HG03097 (cell line): ENCODE data around the gene NUDC.

ENCODE experiments used
- ATAC-seq: cut with Tn5 transposase; IDR thresholded peaks from one replicate; pipeline ENCODE4 v1.9.1; 2021; ENCODE audit not compliant: unreplicated experiment, low FRiP score

Gene NUDC

DNA sequence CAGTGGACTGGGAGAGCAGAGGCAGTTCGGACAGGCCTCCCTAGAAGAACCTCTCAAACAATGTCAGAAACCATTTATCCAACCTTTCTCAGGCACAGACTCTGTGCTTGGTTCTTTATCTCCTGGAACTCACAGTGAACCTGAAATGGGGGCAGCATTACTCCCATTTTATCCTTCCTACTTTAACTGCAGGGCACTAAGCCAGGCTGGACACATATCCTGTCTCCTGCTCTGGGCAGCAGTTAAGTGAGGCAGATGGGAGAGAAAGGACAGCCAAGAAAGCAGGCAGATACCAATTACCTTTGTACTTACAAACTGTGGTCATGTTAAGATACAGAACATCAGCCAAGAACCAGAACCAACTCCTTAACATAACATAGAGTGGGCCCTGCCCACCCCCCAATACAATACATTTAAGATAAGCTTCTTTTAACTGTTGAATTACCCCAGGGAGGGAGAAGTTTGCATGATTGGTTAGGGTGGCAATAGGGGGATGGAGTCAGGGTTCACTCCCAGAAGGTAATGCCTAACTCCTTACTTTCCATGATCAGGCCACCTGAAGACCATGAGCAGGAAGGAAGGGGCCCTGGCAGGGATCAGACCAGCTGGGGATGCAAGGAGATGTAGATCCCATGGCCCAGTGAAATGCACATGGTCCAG lies 27.9 kb downstream of the NUDC start:
- ATAC-seq = no peak

DNA sequence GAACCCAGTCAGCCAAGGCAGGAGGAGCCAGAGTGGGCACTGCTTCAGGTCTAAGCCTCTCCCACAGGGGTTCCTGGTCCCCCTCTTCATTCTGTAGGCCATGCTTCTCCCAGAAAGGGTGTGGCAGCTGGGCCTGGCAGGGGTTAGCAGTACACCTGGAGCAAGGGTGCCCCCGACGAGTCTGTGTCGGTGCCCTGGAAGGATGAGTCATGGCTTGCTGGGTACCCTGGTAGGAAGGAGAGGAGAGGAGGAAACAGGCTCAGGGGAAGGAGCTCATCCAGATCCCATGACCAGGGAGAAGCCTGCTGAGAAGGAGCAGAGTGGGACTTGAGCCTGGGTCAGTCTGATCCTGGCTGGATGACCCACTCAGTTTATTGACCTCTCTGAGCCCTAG lies 28.4 kb downstream of the NUDC start:
- ATAC-seq = no peak

DNA sequence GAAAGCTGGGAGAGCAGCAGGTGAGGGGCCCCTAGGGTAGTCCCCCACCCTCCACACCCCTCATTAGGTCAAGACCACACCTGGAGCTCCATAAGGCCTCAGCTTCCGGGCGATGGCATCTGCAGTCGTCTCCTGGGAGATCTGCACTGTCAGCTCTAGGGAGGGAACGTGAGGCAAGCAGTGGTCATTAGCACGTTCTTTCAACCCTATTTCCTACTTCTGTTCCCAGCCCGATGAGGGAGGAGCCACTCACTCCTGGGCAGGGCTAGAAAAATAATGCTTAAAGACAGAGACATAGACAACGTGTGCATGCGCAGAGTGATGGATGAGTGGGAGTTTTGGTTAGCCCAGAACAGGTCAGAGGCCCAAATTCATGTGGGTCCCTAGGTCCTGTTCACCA lies 29.1 kb downstream of the NUDC start:
- no peak for ATAC-seq

DNA sequence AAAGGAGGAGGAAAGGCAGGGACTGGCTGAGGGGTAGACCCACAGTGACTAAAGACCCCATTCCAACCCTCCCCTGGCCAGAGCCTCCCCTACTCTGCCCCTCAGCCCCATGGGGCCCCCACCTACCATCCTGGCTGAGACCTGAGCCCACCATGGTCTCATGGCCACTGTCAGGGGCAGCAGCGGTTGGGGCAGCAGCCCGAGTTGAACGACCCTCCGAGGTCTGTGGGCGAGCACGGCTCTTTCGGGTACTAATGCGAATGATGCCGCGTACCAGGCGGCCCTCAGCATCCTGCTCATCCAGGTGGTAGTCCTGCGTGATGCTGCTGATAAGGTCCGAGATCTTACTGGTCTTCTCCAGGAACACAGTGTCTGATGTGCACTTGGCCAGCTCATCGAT lies 29.7 kb downstream of the NUDC start:
- ATAC-seq = no peak

DNA sequence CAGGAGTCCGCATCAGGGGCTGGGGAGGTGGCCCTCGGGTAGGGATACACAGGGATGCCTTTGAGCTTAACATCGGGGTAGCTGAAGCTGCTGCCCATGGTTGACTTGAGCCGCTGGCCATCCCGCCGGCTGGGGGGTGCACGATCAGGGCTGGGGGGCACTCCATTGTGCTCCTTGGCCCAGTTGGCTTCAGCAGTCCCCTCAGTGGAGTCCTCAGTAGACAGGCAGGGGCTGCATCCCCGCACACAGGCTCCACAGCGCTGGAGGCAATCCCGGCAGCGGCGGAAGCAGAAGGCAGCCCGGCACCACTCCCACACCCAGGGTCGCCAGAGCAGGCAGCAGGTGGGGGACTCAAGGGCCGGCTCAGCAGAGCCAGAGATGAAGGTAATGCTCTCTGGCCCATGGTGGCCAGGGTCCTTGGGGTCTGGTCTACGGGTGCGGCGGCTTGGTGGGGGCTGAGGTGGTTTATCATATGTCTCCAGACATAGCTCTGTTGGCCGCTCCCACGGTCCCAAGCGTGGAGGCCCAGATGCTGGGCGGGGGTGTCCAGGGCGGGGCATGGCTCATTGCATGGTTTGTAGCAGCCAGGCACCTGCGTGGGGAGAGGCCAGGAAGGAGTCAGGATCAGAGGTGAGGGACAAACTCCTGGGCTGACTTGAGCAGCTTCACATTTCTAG lies 30.4 kb downstream of the NUDC start:
- ATAC-seq = no peak

DNA sequence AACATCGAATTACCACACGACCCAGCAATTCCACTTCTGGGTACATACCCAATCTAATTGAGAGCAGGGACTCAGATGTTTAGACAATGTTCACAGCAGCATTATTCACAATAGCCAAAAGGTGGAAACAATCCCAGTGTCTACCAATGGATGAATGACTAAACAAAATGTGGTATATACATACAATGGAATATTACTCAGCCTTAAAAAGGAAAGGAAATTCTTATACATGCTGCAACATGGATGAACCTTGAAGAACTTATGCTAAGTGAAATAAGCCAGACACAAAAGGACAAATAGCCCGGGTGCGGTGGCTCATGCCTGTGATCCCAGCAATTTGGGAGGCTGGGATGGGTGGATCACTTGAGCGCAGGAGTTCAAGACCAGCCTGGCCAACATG lies 31.8 kb downstream of the NUDC start:
- ATAC-seq = no peak

DNA sequence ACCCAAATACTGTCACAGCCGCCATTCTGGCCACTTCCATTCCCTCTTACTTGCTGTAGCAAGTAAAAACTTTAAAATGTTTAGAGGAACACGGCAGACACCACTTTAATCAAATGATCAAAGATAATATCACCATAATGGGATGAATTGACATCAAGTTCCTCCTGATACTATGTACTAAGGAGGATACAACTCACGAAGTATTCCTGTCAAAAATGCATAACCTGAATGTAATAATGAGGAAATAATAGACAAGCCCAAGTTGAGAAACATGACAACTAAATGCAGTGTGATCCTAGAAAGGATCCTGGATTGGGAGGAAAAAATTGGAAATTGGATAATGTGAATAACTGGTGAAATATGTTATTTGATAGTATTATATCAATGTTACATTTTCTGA lies 34.8 kb downstream of the NUDC start:
- no peak for ATAC-seq

DNA sequence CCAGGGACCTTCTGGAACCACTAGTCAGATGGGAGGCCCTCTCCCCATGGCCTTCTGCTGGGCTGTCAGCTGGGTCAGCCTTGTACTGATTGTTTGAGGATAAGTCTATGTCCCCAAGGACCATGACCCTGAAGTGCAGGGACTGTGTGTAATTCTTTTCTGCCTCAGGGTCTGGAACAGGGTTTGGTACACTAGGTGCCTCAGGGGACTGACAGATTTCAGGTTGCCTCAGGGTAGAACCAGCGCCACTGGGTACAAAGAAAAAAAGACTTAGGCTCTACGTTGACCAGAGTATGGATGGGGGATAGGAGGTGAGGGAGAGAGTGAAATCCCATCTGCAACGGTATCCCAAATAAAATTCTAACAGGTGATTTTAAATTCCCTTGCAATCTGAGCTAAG lies 35.8 kb downstream of the NUDC start:
- ATAC-seq = no peak

DNA sequence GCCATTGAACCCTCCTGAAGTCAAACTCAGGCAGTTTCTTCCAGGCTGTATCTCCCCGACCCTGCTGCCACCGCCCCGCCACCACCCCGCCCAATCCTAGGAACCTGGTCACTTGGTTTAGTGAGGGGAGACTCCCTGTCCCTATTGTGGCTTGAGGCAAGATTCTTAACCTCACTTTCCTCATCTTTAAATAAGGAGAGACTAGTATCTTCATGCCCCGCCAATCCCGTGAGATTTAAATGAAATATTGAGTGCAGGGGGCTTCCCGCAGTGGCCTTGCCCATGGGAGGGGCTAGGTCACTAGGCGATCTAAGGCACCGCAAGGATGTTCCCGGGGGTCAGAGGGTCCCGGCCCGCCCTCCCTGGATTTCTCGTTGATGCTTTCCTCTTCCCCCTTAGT lies 37.7 kb downstream of the NUDC start:
- ATAC-seq = no peak

DNA sequence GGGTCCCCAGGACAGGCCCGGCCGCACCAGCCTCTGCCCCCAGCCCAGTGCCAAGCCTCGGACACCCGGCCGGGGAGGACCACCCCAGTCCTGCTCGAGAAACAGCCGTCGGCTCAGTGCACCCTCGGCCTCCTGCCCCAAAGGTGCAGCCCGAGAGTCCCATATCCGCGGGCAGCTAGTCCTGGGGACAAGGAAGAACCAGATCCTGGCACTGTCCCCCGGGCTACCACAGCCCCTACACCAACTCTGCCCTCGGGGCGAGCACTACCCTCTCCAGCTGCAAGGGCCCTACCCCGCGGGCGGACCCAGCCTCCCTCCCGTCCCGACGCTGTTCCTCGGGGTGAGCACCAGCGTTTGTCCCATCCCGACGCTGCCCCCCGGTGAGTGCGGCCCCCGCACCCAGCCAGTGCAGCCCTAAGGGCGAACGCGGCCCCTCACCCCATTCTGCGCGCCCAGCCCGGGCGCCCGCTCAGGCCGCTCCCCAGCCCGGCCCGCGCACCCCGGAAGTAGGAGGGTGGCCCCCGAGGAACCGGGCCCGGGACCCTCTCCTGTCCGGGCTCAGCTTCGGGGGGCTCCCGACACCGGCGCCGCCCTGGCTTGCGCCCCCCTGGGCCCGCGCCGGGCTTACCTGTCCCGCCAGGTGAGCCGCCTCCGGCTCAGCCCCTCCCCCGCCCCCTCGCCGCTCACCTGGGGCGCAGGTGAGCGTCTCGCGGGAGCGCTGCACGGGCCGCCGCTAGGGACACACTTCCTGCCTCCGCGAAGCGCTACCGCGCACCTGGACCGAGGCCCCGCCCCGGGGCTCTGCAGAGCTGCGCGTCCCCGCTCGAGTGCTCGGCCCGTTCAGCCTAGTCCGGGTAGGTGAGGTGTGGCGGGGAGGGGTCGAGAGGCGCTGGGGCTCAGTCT lies 38.4 kb downstream of the NUDC start, which contains the start of gene KDF1:
KDF1 (minus strand) TSS at position 747 of the 903 bp plus-strand sequence. CDS start 8,088 bp downstream, outside the sequence.
- no peak for ATAC-seq

DNA sequence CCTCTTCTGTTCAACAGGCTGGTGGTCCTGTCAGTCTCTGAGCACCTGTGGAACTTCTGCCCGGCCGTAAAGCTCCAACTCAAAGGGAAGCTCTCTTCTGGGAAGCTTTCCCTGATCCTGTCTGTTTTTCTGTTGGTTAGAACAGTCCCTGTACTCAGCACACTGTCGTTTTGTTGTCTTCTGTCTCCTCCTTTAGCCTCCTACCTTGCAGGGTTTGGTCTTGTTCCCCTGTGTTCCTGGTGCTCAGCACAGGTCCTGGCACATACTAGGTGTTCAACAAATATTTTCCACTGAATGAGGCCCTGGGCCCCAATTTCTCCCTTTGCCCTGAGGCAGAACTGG lies 39.1 kb downstream of the NUDC start:
- no peak for ATAC-seq

DNA sequence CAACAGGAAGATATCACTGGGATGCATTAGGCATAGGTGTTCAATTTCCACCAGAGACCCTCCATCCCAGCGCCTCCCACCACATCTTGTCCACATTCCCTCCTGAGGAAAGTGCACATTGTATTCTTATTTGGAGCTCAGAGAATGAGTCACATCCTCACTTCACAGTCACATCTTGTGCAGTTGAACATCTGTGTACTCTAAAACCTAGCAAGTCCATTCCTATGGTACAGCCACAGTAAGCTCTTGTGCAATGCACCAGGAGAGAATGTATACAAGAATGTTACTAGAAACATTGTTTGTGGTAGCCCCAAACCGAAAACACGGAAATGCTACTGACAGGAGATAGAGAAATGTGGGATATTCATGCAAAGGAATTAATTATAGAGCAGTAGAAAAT lies 40.3 kb downstream of the NUDC start:
- ATAC-seq = no peak

DNA sequence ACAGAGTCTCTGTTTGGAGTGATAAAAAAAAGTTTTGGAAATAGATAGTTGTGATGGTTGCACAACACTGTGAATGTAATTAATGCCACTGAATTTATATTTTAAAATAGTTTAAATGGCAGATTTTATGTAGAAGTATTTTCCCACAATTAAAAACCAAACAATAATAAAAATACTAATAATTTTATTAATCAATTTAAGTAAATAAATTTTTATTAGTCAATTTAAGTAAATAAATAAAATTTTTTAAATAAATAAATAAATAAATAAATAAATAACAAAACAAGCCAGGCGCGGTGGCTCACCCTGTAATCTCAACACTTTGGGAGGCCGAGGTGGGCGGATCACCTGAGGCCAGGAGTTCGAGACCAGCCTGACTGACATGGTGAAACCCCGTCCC lies 43.7 kb downstream of the NUDC start:
- no peak for ATAC-seq

DNA sequence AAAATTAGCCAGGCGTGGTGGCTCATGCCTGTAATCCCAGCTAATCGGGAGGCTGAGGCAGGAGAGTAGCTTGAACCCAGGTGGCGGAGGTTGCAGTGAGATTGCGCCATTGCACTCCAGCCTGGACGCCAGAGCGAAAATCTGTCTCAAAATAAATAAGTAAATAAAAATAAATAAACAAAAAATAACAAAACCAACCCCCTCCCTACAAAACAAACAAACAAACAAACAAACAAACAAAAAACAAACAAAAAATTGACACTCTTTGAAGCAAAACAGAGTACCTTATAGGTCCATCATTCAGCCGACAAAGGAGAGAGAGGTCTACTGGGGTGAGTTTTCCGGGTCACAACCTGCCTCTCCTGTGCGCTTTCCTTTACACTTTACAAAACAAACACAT lies 44.1 kb downstream of the NUDC start:
- no peak for ATAC-seq

DNA sequence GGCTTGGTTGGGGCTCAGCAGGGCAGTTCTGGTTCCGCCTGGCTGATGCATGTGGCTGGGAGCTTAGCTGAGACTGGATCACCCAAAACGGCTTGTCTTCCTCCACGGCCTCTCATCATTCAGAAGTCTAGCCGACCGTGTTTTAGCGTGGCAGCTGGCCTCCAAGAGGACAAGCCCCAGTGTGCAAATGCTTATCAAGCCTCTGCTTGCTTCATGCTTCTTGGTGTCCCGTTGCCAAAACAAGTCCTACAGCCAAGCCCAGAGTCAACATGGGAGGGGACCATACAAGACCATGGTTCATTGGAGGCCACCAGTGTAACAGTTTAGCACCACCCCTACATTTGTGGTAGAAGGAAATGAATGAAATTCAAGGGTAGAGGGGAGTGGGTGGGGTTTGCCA lies 49.3 kb downstream of the NUDC start:
- no peak for ATAC-seq

DNA sequence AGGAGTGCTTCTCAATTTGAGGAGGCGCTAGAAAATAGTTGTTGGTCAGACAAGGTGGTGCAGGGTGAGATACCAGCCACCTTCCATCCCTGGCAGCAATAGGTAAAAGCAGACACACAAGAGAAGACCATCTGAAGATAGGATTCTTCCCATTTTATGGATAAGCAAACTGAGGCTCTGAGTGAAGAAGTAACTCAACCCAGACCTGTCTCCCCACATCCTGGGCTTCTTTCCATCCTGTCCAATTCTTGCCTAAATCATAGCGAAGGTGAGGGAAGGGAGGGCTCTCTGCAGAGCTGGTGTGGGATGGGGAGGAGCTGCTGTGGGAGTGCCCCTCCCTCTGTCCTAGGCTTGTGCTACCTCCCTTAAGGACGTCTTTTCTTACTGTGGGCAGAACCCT lies 50.0 kb downstream of the NUDC start:
- no peak for ATAC-seq

DNA sequence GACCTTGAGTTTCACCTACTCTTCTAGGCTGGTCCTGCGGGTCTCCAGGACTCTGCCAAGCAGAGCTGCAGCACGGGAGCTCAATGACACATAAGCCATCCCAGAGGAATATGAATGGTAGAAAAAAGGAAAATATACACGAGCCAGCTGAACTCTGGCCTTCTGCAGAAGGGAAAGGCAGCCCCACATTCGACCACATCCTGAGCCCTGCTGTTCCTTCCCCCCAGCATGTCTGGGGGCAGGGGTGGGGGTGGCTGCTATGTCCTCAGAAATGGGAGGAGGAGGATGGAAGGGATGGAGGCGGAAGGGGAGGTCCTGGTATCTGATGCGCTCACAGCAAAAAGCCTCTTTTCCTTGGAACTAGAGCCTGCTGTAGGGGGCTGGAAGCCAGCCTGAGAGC lies 50.8 kb downstream of the NUDC start:
- no peak for ATAC-seq

DNA sequence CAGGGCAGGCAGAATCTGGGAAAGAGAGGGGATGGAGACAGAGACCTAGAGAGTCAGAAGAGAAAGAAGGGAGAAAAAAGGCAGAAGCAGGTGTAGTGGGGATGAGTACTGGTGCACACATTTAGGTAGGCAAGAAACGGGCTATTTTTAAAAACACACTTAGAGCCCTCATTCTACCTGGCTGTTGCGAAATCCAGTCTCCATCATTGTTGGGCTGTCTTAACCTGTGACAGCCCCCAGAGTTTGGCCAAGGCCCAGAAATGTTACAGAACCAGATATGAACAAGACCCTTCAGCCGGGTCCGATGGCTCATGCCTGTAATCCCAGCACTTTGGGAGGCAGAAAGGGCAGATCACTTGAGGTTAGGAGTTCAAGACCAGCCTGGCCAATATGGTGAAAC lies 51.3 kb downstream of the NUDC start:
- ATAC-seq = no peak

DNA sequence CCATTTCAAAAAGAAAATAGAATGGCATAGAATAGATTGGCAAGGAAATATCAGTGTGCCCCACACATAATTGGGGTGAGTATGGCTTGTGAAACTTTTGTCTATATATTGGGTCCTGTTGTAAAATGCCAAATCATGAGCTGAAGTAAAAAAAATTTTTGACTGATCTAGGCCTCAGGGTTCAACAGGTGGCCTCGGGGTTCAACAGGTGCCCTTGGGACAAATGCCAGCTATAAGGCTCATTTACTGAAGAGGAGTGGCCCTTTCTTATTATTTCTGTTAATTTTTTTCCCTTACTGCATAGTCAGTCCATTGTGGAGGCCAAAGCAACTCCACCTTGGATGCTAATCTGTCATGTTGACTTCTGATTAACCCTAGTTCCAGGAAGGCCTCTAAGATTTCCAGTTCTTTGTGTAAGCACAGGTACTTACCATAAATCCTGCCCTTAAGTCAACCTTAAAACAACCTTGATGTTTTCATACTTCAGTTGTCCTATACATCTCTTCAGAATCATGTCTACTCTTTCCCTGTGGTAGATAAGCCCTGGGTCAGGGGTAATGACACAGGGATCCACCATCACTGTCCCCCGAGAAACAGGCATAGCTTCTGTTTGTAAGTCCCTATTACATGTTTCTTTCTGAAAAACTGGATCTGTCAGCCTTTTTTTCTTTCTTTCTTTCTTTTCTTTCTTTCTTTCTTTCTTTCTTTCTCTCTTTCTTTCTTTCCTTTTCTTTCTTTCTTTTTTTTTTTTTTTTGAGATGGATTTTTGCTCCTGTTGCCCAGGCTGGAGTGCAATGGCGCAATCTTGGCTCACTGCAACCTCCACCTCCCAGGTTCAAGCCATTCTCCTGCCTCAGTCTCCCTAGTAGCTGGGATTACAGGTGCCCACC lies 55.3 kb downstream of the NUDC start:
- ATAC-seq = no peak

DNA sequence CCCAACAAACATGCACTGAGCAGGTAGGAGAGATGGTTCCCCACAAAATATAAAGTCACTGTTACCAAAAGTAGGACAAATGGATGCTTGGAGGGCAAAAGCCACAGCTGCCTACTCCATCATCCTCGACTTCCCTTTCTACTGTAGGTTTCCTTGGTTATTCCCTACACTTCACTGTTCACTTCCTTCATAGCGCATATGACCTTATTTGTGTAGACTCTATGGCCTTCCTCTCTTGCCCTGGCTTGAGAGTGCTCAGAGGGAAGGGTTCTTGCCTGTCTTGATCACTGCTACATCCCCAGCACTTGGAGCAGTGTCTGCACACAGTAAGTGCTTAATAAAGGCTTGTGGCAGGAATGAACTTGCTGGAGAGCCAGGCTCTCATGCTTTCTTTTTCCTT lies 57.4 kb downstream of the NUDC start:
- no peak for ATAC-seq
